Immature natural killer cell (primary cell): ENCODE results near the gene FASN. TPM values are rescaled to one million over a fixed set of nuclear protein-coding genes. Genes with fewer than 3 reads are reported as not detected.
"Not testable (repeated sequence)": the region's sequence is repeated elsewhere in the genome, so short reads cannot be mapped to it uniquely, and the experiment has no call there.

Experiments used
- DNase-seq, 3 donors: peaks; one replicate each; pipeline ENCODE4 v3.0.0; 2022; ENCODE audit warnings: mixed read lengths in 1 of 3
- H3K27ac Mint-ChIP-seq, 6 donors: one replicate each; pipeline ENCODE4 v1.8.0; 2020; ENCODE audit warnings: mixed read lengths in 6 of 6, mild to moderate bottlenecking in 5 of 6, inconsistent platforms in 4 of 6, moderate library complexity in 3 of 6
- H3K27me3 Mint-ChIP-seq, 3 donors: one replicate each; pipeline ENCODE4 v1.8.0; 2020 to 2021; ENCODE audit warnings: low read depth in 3 of 3, mild to moderate bottlenecking in 3 of 3, mixed read lengths in 3 of 3, moderate library complexity in 3 of 3, inconsistent platforms in 1 of 3
- H3K36me3 Mint-ChIP-seq, 3 donors: one replicate each; pipeline ENCODE4 v1.8.0; 2020; ENCODE audit warnings: mixed read lengths in 3 of 3, inconsistent platforms in 2 of 3, mild to moderate bottlenecking in 2 of 3
- H3K4me1 Mint-ChIP-seq, 2 donors: one replicate each; pipeline ENCODE4 v1.8.0; 2020; ENCODE audit warnings: inconsistent platforms in 2 of 2, mild to moderate bottlenecking in 2 of 2, mixed read lengths in 2 of 2, moderate library complexity in 1 of 2
- H3K4me3 Mint-ChIP-seq, 5 donors: one replicate each; pipeline ENCODE4 v1.8.0; 2020; ENCODE audit warnings: mild to moderate bottlenecking in 5 of 5, mixed read lengths in 5 of 5, inconsistent platforms in 3 of 5, moderate library complexity in 3 of 5
- H3K9me3 Mint-ChIP-seq, 6 donors: one replicate each; pipeline ENCODE4 v1.8.0; 2020; ENCODE audit warnings: mild to moderate bottlenecking in 6 of 6, mixed read lengths in 6 of 6, inconsistent platforms in 4 of 6, moderate library complexity in 3 of 6
- polyA plus RNA-seq, 3 donors: library from polyadenylated mRNA; unstranded; fragments of 300-500 nt; fragmentation: Illumina TruSeq; gene quantifications; one replicate each; pipeline ENCODE4 v1.2.3, GENCODE V29; 2021

FASN gene
- polyA plus RNA-seq, 3 donors from 2014 or later, result 0.10 to 2.7 (median 0.23) TPM

GRCh38 chr17:82043507-82043906 is 54.5 kb downstream of the FASN start:
- Mint-ChIP-seq H3K4me3 (no peak overlapping the region), H3K4me1 (peaks cover 0 to 7% of the 10 kb centered on the region in 2 donors), H3K27ac (no peak overlapping the region), H3K9me3 (no peaks in the 10 kb centered on the region), H3K27me3 (no peaks in the 10 kb centered on the region), H3K36me3 (peaks cover 0 to 5% (median 0%) of the 10 kb centered on the region in 3 donors)
- DNase-seq, result no peak

- Mint-ChIP-seq H3K4me3 (no peak overlapping the region), H3K36me3 (peaks cover 0 to 5% (median 0%) of the 10 kb centered on the region in 3 donors), H3K27me3 (peaks cover 0 to 7% (median 0%) of the 10 kb centered on the region in 3 donors), H3K4me1 (peaks cover 6 to 10% of the 10 kb centered on the region in 2 donors), H3K9me3 (no peaks in the 10 kb centered on the region), H3K27ac (no peak overlapping the region)
- no peak for DNase-seq
Measured at GRCh38 chr17:82042649-82043048, 55.4 kb downstream of the FASN start.

GRCh38 chr17:82041144-82041814 is 56.8 kb downstream of the FASN start:
- Mint-ChIP-seq H3K9me3 (no peaks in the 10 kb centered on the region), H3K27me3 (peaks cover 0 to 11% (median 0%) of the 10 kb centered on the region in 3 donors), H3K4me1 (peaks cover 8 to 11% of the 10 kb centered on the region in 2 donors), H3K27ac (no peak overlapping the region), H3K4me3 (no peak overlapping the region), H3K36me3 (no peaks in the 10 kb centered on the region)
- DNase-seq, result no peak

- peaks cover 0 to 14% (median 0%) of the 10 kb centered on the region in 3 donors for H3K27me3 Mint-ChIP-seq
- peaks cover 0 to 6% (median 3%) of the 10 kb centered on the region in 3 donors for H3K36me3 Mint-ChIP-seq
- DNase-seq, result no peak
- no peaks in the 10 kb centered on the region for H3K9me3 Mint-ChIP-seq
- H3K27ac Mint-ChIP-seq, result no peak overlapping the region
- H3K4me1 Mint-ChIP-seq, result peaks cover 15 to 24% of the 10 kb centered on the region in 2 donors
- H3K4me3 Mint-ChIP-seq, result no peak overlapping the region
Measured at GRCh38 chr17:82039695-82040299, 58.2 kb downstream of the FASN start.

GRCh38 chr17:82038796-82039409 is 59.1 kb downstream of the FASN start:
- H3K9me3 Mint-ChIP-seq, DNase-seq: not testable (repeated sequence)
- H3K27ac Mint-ChIP-seq, result peak overlapping the region in 2 of 6 donors; percentile 23 to 44

GRCh38 chr17:82037889-82038195 is 60.2 kb downstream of the FASN start:
- Mint-ChIP-seq H3K27ac (peak overlapping the region; percentile 70 to 96 (median 91)), H3K27me3 (peaks cover 0 to 14% (median 0%) of the 10 kb centered on the region in 3 donors), H3K4me1 (peaks cover 15 to 26% of the 10 kb centered on the region in 2 donors), H3K36me3 (peaks cover 0 to 6% (median 3%) of the 10 kb centered on the region in 3 donors), H3K4me3 (peak overlapping the region; percentile 81 to 95 (median 88)), H3K9me3 (no peaks in the 10 kb centered on the region)
- no peak for DNase-seq

More at GRCh38 chr17:82038796-82039409, 59.1 kb downstream of the FASN start:
- peaks cover 15 to 24% of the 10 kb centered on the region in 2 donors for H3K4me1 Mint-ChIP-seq
- H3K27me3 Mint-ChIP-seq, result peaks cover 0 to 14% (median 0%) of the 10 kb centered on the region in 3 donors
- not testable (repeated sequence) for H3K36me3 Mint-ChIP-seq
- peak overlapping the region in 4 of 5 donors; percentile 33 to 59 (median 52) for H3K4me3 Mint-ChIP-seq

- no peaks in the 10 kb centered on the region for H3K9me3 Mint-ChIP-seq
- H3K27ac Mint-ChIP-seq, result peak within 1 kb of the TSS; percentile 70 to 96 (median 91)
Measured at GRCh38 chr17:82037092-82037888, 60.7 kb downstream of the FASN start, which contains the start of gene DCXR. Gene DCXR, minus strand, starts transcription at chr17:82037697. Its CDS starts 15 bp downstream, at chr17:82037682.

GRCh38 chr17:82036634-82037091 is 61.4 kb downstream of the FASN start:
- Mint-ChIP-seq H3K4me3 (peak overlapping the region; percentile 33 to 88 (median 69)), H3K4me1 (peaks cover 15 to 26% of the 10 kb centered on the region in 2 donors), H3K27me3 (peaks cover 0 to 14% (median 0%) of the 10 kb centered on the region in 3 donors), H3K27ac (peak overlapping the region in 1 of 6 donors; percentile 43), H3K36me3 (peaks cover 0 to 6% (median 3%) of the 10 kb centered on the region in 3 donors), H3K9me3 (no peaks in the 10 kb centered on the region)
- DNase-seq, result no peak

More at GRCh38 chr17:82037092-82037888, 60.7 kb downstream of the FASN start, which contains the start of gene DCXR:
- Mint-ChIP-seq H3K4me1 (peaks cover 15 to 26% of the 10 kb centered on the region in 2 donors), H3K4me3 (peak within 1 kb of the TSS; percentile 81 to 95 (median 88)), H3K27me3 (peaks cover 0 to 14% (median 0%) of the 10 kb centered on the region in 3 donors), H3K36me3 (peaks cover 0 to 6% (median 3%) of the 10 kb centered on the region in 3 donors)
- DNase-seq, result peak; percentile 97 to 98 (median 97)

GRCh38 chr17:82035956-82036633 is 61.9 kb downstream of the FASN start:
- Mint-ChIP-seq H3K36me3 (peaks cover 0 to 6% (median 3%) of the 10 kb centered on the region in 3 donors), H3K27ac (peak overlapping the region in 2 of 6 donors; percentile 17 to 69), H3K4me1 (peaks cover 15 to 26% of the 10 kb centered on the region in 2 donors), H3K27me3 (peaks cover 0 to 14% (median 0%) of the 10 kb centered on the region in 3 donors), H3K9me3 (no peaks in the 10 kb centered on the region), H3K4me3 (peak overlapping the region; percentile 33 to 88 (median 69))
- DNase-seq, result no peak

GRCh38 chr17:82035488-82035887 is 62.5 kb downstream of the FASN start:
- H3K27me3 Mint-ChIP-seq, result peaks cover 0 to 14% (median 1%) of the 10 kb centered on the region in 3 donors
- peaks cover 0 to 6% (median 3%) of the 10 kb centered on the region in 3 donors for H3K36me3 Mint-ChIP-seq
- H3K4me3 Mint-ChIP-seq, result peak overlapping the region; percentile 51 to 67 (median 64)
- H3K27ac Mint-ChIP-seq, result peak overlapping the region in 2 of 6 donors; percentile 53 to 69
- no peaks in the 10 kb centered on the region for H3K9me3 Mint-ChIP-seq
- H3K4me1 Mint-ChIP-seq, result peaks cover 15 to 28% of the 10 kb centered on the region in 2 donors
- DNase-seq, result no peak

- Mint-ChIP-seq H3K27ac (no peak overlapping the region), H3K27me3 (peaks cover 0 to 14% (median 2%) of the 10 kb centered on the region in 3 donors), H3K9me3 (no peaks in the 10 kb centered on the region), H3K4me1 (peaks cover 15 to 32% of the 10 kb centered on the region in 2 donors), H3K4me3 (peak overlapping the region in 3 of 5 donors; percentile 33 to 64 (median 51)), H3K36me3 (peaks cover 0 to 6% (median 3%) of the 10 kb centered on the region in 3 donors)
- DNase-seq, result no peak
Measured at GRCh38 chr17:82034371-82035011, 63.5 kb downstream of the FASN start.
